ENCODE results near the gene RFT1.

Gene RFT1

DNA sequence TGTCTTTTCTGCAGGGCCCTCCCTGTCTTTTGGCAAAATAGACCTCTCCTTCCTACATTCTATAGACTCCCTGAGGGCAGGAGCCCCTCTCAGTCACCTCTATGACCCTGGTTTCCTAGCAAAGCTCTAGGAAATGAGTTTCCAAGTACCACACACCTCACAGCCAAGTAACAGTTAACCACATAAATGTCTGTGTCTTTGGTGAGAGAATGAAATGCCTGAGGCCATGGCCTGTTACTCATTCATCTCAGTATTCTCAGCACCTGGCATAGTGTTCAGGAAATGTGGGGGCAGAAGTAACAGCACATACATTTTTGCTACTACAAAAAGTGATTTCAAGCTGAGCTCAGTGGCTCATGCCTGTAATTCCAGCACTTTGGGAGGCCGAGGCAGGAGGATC, 21.0 kb downstream of the RFT1 start (continued):
- TF ChIP-seq, protein P1, sequence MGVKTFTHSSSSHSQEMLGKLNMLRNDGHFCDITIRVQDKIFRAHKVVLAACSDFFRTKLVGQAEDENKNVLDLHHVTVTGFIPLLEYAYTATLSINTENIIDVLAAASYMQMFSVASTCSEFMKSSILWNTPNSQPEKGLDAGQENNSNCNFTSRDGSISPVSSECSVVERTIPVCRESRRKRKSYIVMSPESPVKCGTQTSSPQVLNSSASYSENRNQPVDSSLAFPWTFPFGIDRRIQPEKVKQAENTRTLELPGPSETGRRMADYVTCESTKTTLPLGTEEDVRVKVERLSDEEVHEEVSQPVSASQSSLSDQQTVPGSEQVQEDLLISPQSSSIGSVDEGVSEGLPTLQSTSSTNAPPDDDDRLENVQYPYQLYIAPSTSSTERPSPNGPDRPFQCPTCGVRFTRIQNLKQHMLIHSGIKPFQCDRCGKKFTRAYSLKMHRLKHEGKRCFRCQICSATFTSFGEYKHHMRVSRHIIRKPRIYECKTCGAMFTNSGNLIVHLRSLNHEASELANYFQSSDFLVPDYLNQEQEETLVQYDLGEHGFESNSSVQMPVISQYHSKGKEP (tag by site-specific recombination; IDR thresholded peaks at IDR 0.05), result no peak
- TF ChIP-seq, protein P2, sequence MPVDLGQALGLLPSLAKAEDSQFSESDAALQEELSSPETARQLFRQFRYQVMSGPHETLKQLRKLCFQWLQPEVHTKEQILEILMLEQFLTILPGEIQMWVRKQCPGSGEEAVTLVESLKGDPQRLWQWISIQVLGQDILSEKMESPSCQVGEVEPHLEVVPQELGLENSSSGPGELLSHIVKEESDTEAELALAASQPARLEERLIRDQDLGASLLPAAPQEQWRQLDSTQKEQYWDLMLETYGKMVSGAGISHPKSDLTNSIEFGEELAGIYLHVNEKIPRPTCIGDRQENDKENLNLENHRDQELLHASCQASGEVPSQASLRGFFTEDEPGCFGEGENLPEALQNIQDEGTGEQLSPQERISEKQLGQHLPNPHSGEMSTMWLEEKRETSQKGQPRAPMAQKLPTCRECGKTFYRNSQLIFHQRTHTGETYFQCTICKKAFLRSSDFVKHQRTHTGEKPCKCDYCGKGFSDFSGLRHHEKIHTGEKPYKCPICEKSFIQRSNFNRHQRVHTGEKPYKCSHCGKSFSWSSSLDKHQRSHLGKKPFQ (tag by site-specific recombination; IDR thresholded peaks at IDR 0.05), result no peak
- TF ChIP-seq, protein P3, sequence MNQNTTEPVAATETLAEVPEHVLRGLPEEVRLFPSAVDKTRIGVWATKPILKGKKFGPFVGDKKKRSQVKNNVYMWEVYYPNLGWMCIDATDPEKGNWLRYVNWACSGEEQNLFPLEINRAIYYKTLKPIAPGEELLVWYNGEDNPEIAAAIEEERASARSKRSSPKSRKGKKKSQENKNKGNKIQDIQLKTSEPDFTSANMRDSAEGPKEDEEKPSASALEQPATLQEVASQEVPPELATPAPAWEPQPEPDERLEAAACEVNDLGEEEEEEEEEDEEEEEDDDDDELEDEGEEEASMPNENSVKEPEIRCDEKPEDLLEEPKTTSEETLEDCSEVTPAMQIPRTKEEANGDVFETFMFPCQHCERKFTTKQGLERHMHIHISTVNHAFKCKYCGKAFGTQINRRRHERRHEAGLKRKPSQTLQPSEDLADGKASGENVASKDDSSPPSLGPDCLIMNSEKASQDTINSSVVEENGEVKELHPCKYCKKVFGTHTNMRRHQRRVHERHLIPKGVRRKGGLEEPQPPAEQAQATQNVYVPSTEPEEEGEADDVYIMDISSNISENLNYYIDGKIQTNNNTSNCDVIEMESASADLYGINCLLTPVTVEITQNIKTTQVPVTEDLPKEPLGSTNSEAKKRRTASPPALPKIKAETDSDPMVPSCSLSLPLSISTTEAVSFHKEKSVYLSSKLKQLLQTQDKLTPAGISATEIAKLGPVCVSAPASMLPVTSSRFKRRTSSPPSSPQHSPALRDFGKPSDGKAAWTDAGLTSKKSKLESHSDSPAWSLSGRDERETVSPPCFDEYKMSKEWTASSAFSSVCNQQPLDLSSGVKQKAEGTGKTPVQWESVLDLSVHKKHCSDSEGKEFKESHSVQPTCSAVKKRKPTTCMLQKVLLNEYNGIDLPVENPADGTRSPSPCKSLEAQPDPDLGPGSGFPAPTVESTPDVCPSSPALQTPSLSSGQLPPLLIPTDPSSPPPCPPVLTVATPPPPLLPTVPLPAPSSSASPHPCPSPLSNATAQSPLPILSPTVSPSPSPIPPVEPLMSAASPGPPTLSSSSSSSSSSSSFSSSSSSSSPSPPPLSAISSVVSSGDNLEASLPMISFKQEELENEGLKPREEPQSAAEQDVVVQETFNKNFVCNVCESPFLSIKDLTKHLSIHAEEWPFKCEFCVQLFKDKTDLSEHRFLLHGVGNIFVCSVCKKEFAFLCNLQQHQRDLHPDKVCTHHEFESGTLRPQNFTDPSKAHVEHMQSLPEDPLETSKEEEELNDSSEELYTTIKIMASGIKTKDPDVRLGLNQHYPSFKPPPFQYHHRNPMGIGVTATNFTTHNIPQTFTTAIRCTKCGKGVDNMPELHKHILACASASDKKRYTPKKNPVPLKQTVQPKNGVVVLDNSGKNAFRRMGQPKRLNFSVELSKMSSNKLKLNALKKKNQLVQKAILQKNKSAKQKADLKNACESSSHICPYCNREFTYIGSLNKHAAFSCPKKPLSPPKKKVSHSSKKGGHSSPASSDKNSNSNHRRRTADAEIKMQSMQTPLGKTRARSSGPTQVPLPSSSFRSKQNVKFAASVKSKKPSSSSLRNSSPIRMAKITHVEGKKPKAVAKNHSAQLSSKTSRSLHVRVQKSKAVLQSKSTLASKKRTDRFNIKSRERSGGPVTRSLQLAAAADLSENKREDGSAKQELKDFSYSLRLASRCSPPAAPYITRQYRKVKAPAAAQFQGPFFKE (tag by site-specific recombination; IDR thresholded peaks at IDR 0.05; ENCODE audit: borderline replicate concordance), result no peak
- TF ChIP-seq KLF9 (tag by site-specific recombination; IDR thresholded peaks at IDR 0.05; ENCODE audit: low read depth), result no peak
- TF ChIP-seq, protein P4, sequence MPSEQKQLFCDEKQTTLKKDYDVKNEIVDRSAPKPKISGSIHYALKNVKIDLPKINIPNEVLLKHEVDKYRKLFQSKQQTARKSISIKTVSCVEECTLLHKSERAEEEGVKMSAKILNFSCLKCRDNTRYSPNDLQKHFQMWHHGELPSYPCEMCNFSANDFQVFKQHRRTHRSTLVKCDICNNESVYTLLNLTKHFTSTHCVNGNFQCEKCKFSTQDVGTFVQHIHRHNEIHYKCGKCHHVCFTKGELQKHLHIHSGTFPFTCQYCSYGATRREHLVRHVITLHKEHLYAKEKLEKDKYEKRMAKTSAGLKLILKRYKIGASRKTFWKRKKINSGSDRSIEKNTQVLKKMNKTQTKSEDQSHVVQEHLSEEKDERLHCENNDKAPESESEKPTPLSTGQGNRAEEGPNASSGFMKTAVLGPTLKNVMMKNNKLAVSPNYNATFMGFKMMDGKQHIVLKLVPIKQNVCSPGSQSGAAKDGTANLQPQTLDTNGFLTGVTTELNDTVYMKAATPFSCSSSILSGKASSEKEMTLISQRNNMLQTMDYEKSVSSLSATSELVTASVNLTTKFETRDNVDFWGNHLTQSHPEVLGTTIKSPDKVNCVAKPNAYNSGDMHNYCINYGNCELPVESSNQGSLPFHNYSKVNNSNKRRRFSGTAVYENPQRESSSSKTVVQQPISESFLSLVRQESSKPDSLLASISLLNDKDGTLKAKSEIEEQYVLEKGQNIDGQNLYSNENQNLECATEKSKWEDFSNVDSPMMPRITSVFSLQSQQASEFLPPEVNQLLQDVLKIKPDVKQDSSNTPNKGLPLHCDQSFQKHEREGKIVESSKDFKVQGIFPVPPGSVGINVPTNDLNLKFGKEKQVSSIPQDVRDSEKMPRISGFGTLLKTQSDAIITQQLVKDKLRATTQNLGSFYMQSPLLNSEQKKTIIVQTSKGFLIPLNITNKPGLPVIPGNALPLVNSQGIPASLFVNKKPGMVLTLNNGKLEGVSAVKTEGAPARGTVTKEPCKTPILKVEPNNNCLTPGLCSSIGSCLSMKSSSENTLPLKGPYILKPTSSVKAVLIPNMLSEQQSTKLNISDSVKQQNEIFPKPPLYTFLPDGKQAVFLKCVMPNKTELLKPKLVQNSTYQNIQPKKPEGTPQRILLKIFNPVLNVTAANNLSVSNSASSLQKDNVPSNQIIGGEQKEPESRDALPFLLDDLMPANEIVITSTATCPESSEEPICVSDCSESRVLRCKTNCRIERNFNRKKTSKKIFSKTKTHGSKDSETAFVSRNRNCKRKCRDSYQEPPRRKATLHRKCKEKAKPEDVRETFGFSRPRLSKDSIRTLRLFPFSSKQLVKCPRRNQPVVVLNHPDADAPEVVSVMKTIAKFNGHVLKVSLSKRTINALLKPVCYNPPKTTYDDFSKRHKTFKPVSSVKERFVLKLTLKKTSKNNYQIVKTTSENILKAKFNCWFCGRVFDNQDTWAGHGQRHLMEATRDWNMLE (tag by site-specific recombination; conservative IDR thresholded peaks at IDR 0.05; ENCODE audit: low read depth), result no peak
- no peak for TF ChIP-seq ZNF138 (tag by site-specific recombination; IDR thresholded peaks at IDR 0.05; ENCODE audit: borderline replicate concordance)
- TF ChIP-seq ZNF354C (tag by site-specific recombination; IDR thresholded peaks at IDR 0.05; ENCODE audit: borderline replicate concordance, low read depth), result no peak
- no peak for TF ChIP-seq ZNF112 (tag by site-specific recombination; IDR thresholded peaks at IDR 0.05)
- no peak for TF ChIP-seq ZNF626 (tag by site-specific recombination; IDR thresholded peaks at IDR 0.05)
- TF ChIP-seq ZNF433 (tag by site-specific recombination; IDR thresholded peaks at IDR 0.05; ENCODE audit: low read depth), result no peak
- TF ChIP-seq ZFP41 (tag by site-specific recombination; IDR thresholded peaks at IDR 0.05; ENCODE audit: borderline replicate concordance), result no peak

DNA sequence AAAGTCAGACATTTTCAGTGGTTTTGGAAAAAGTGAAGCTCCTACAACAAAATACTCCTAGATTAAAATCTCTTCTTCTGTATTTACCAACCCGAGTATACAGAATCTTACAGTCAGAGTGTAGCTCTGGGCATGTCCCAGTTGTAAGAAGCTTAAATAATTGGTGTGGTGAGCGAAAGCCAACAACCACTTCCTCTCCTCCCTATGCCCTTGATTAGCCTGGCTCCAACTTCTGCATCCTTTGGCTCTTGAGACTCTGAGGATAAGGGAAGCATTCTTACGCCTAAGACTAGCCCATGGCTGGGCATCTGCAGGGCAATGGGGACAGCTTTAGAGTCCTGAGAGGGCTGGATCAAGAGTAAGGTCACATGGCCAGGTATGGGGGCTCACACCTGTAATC, 25.5 kb downstream of the RFT1 start:
- Histone ChIP-seq H3K4me3 (ENCODE audit: low read depth, low read length) (no peak overlapping the region), H3K36me3 (ENCODE audit: control insufficient read depth in 2 of 2, insufficient read depth in 1 of 2, low read length in 2 of 2) (peaks cover 9 to 61% of the 10 kb centered on the region in 2 experiments; a peak in 2 of 3 replicates), H3K4me1 (ENCODE audit: control insufficient read depth, insufficient read depth, low read length) (no peaks in the 10 kb centered on the region), H3K27ac (ENCODE audit: extremely low read depth, low read depth, low read length) (no peak overlapping the region), H3K9me3 (ENCODE audit: control insufficient read depth, insufficient read depth, low read depth, low read length) (no peaks in the 10 kb centered on the region)
- POLR2A ChIA-PET, result no interaction called here
- CTCF ChIA-PET, result interaction anchor here (0.8 to 1.7 kb wide), 3 partner anchors 9 to 116 kb away, joined by 3 to 8 read pairs (median 4); no protein-coding TSS in a partner anchor
- TF ChIP-seq SALL2 (tag by site-specific recombination; IDR thresholded peaks at IDR 0.05; ENCODE audit: borderline replicate concordance) (no peak), ZNF585B (tag by site-specific recombination; IDR thresholded peaks at IDR 0.05) (no peak), ZNF324 (tag by site-specific recombination; IDR thresholded peaks at IDR 0.05) (no peak), GLI4 (tag by site-specific recombination; IDR thresholded peaks at IDR 0.05) (no peak), ZBTB8A (tag by site-specific recombination; IDR thresholded peaks at IDR 0.05) (no peak), ZNF544 (tag by site-specific recombination; IDR thresholded peaks at IDR 0.05) (no peak), ZFP69B (tag by site-specific recombination; IDR thresholded peaks at IDR 0.05) (no peak), ZSCAN23 (tag by site-specific recombination; IDR thresholded peaks at IDR 0.05) (no peak), ZNF223 (tag by site-specific recombination; IDR thresholded peaks at IDR 0.05) (no peak), ZNF157 (tag by site-specific recombination; IDR thresholded peaks at IDR 0.05) (no peak), ZNF654 (tag by site-specific recombination; IDR thresholded peaks at IDR 0.05; ENCODE audit: low read depth) (no peak), ZNF341 (tag by site-specific recombination; IDR thresholded peaks at IDR 0.05; ENCODE audit: low read depth) (no peak)
